Measurements from ENCODE around the gene PWWP2A.
A peak's percentile ranks its signal among the peaks of the same experiment; 100 is the strongest.

PWWP2A gene

GRCh38 chr5:160133071-160133917 lies 14.0 kb upstream of the PWWP2A start:
- no peak for ATAC-seq

GRCh38 chr5:160129841-160130240 lies 10.6 kb upstream of the PWWP2A start:
- ATAC-seq, result no peak

DNA sequence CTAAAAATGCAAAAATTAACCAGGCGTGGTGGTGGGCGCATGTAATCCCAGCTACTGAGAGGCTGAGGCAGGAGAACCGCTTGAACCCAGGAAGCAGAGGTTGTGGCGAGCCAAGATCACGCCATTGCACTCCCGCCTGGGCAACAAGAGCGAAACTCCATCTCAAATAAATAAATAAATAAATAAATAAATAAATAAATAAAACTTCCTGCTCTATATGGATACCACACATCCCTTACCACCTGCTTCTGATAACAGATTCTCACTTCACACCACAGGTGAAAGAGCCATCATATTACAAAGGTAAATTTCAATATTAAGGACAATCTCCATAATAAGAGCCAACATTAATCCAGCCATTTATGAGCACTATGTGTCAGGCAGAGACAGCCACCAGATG lies 9.4 kb upstream of the PWWP2A start:
- no peak for ATAC-seq

DNA sequence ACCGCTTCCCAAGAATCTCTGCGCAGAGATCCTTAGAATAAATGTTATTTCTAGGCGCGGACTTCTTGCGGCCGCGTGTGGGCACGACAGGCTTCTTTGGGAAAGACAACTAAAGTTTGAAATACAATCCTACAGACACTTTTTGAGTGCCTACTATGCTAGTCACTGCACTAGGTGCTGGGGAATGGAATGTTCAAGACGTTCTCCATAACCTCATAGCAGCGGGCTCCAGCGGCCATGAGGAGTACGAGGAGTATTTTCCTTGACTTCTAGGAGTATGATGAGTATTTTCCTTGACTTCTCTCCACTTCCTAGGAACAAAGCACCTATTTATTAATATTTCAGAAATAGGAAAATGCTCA lies 636 bp upstream of the PWWP2A start:
- ATAC-seq, result no peak

DNA sequence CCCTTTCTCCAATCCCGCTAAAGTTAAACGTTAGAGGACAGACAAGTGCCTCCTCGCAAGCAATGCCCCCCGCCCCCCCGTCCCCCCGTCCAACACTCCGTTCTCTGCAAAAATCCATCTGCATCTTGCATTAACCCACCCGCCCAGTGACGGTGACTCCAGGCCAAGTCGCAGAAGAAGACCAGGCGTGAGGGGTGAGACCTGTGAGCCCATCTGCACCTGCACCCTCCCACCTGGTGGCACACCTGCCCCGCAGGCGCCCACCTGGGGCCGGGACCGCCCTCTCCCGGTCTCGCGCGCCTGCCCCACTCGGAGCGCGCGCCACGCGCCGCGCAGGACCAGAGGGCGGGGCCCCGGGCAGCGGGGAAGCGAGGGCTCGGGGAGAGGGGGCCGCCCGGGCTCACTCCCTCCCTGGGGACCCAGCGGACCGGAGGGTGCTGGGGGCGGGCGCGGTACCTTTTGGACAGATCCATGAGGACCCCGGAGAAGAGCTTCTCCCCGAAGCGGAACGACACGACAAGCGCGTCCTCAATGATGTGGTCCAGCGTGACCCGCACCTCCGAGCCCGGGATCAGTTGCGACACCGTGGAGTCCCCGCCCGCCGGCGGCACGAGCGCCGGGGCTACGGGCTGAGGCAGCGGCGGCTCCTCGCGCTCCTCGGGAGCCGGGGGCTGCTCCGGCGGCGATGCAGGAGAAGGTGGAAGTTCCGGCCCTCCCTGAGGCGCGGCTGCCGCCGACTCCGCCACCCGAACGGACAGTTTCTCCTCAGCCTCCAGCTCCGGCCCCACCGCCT lies 705 bp downstream of the PWWP2A start:
- ATAC-seq, result peak; percentile 0 to 3

GRCh38 chr5:160116991-160117390 lies 2.3 kb downstream of the PWWP2A start:
- no peak for ATAC-seq

- no peak for ATAC-seq
Measured at GRCh38 chr5:160108124-160108523, 11.1 kb downstream of the PWWP2A start.

DNA sequence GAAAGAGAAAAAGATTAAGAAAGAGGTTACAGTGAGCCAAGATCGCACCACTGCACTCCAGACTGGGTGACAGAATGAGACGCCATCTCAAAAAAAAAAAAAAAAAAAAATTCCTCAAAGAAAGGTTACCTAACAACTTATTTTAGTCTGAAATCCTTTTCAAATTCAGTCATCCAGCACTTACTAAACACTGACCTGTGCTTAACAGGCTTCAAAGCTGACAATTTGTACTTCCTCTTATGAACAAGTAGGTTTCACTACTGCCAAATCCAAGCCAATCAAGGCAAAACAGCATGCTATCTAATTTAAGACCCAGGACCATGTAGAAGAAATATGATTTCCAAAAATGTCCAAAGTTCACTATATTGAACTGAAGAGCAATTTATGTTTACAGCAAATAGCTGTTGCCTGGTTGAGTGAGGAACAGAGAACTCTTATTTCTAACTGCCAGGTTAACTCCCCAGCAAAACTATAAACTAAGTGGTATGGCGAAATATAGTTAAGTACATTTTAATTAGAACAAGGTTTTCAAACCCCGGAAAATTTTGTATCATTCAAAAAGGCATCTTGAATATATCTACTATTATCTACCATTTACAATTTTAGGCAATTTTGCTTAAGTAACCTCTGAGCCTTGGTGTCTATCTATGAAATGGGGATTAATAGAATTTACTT lies 13.4 kb downstream of the PWWP2A start:
- ATAC-seq, result no peak

- ATAC-seq, result no peak
Measured at GRCh38 chr5:160097991-160098390, 21.3 kb downstream of the PWWP2A start.

GRCh38 chr5:160096178-160096577 lies 23.1 kb downstream of the PWWP2A start:
- no peak for ATAC-seq

GRCh38 chr5:160092960-160093707 lies 26.1 kb downstream of the PWWP2A start:
- ATAC-seq, result no peak

GRCh38 chr5:160092514-160092913 lies 26.7 kb downstream of the PWWP2A start:
- ATAC-seq, result no peak

DNA sequence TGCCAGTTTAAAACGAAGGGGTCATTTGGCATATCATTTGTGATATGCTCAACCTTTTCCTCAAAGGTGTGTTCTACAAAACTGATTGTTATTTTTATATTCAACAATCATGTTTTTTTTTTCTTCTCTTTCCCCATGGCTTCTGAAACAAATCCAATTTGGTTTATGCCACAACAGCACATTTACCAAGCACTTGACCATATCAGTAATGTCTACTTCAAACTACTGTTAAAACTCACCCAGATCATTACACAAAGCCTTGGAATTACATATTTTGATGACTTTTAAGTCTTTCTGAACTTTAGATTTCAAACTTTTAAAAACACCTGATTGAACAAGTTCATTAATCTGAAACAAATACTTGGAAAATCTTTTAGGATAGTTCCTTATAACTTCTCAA lies 29.2 kb downstream of the PWWP2A start:
- ATAC-seq, result no peak

GRCh38 chr5:160089531-160089930 lies 29.7 kb downstream of the PWWP2A start:
- ATAC-seq, result no peak

DNA sequence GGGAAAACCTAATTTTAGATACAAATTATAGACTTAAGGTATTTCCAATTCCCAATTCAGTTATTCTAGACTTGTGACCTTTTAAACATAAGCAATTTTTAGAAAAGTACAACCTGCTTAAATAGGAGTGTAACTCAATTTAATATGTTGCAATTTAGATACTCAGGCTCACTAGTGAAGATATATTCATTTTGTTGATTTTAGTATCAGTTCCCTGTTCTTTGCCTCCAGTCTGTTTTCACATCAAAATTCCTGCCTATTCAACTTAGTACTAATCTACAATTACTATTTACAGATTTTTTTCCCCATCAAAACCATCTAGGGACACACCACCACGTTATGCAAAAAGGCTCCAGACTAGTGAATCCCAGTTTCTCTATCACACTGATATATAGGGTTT lies 30.4 kb downstream of the PWWP2A start:
- ATAC-seq, result no peak

DNA sequence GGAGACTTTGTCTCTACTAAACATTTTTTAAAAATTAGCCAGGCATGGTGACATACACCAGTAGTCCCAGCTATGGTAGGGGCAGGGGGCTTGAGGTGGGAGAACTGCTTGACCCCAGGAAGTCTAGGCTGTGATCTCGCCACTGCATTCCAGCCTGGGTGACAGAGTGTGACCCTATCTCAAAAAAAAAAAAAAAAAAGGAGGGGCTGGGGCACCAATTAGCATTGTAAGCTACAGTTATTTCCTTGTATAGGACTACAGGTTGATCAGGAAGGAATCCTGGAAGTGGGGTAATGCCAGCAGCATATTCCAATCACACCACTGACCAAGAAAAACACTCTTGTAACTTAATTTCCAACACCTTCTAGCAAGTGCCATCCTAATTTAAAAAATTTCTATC lies 32.1 kb downstream of the PWWP2A start:
- no peak for ATAC-seq

DNA sequence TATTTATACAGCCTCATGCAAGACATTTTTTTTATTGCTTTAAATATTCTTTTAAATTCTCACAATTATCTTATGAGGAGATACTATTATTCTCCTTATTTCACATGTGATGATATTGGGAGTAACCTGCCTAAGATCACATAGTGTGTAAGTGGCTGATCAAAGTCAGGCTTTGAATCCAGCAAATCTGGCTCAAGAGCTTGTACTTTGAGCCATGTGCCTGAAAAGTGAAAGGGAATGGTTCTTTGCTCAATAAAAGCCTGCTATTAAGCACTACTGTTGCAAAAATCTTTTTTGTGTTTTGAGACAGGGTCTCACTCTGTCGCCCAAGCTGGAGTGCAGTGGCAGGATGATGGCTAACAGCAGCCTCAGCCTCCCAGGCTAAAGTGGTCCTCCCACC lies 35.1 kb downstream of the PWWP2A start:
- no peak for ATAC-seq

GRCh38 chr5:160083501-160083900 lies 35.7 kb downstream of the PWWP2A start:
- no peak for ATAC-seq

- ATAC-seq, result no peak
Measured at GRCh38 chr5:160082614-160083500, 36.4 kb downstream of the PWWP2A start.

- no peak for ATAC-seq
Measured at GRCh38 chr5:160081495-160081894, 37.8 kb downstream of the PWWP2A start.

- ATAC-seq, result no peak
Measured at GRCh38 chr5:160079753-160080152, 39.5 kb downstream of the PWWP2A start.

- ATAC-seq, result no peak
Measured at GRCh38 chr5:160076997-160077396, 42.3 kb downstream of the PWWP2A start.
